Heart left ventricle (tissue), 13 donors: ENCODE results near the gene CDC27.

Experiments used
- POLR2A ChIP-seq, 2 donors: fragments of 450-650 bp; IDR thresholded peaks; one replicate each; pipeline ENCODE4 v1.6.1; 2017; ENCODE audit warnings: antibody characterized with exemption in 2 of 2, mild to moderate bottlenecking in 2 of 2, moderate library complexity in 2 of 2
- TF ChIP-seq, protein P1 (sequence below), 12 donors: fragments of 200-600 bp; sonication (generic) in 4 of 12; IDR thresholded peaks; one replicate each; pipeline versions ENCODE4 v1.5.0 to v1.8.0; 2018 to 2022; ENCODE audit warnings: antibody characterized with exemption in 12 of 12, mild to moderate bottlenecking in 5 of 12
- donor health status: ischemic (EF 13 %, LVEDD 7.1; RV severe dilation, severe dysfunction).
- donor health status: DM: no; HTN: yes; CAD: no.
- donor health status: DM: no; HTN: no; CAD: no.
- donor health status: ischemic (EF 25% LVEDD 6.9; RV normal size, moderate dysfunction).
- donor health status: ischemic (EF 25% LVEDD 5.7; RV mildly dilated, moderate dysfunction).
- donor health status: ischemic (EF 35%, LVEDD 5.7; RV mildly dilated, moderate dysfunction).
- donor health status: nonischemic (EF 11% LVEDD 7.7; RV severe dilation, severe dysfunction).
- donor health status: DM: yes; HTN: yes; CAD: no.
- donor health status: PGD.
- donor health status: ischemic (EF 29% LVEDD 5.4; RV normal size, mild dysfunction).
- donor health status: nonischemic (EF 23%, LVEDD 6.1; RV moderate dilation, normal function).

DNA sequence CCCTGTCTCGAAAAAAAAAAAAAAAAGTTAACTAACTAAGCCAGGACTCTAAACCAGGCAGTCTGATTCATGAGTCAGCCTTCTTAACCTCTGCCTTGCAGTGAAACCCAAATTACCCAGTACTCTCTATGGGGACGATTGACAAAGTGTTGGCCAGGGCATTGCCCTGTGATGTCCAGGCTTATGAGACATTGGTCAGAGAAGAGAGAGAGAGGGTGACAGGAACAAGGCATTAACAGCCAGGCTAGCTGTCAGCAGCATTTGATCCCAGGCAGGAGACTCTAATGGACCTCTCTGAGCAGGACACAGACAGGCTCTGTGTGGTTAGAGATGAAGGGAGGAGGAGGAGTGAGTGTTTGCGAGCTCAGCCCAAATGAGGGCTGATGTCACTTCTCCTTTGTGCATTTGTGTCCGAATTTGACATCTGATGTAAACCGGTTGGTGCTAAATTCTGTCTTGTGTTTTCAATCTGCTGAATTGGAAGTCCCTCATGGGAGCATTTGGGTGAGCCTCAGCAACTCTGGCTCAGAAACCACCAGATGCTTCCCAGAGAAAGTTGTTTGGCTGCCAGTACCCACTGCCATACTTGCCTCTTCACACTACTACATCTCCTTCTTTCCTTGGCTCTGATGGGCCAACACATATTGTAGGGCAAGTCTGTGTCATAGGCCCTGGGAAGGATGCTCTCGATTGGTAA is 15.8 kb upstream of the CDC27 start:
- TF ChIP-seq, protein P1, sequence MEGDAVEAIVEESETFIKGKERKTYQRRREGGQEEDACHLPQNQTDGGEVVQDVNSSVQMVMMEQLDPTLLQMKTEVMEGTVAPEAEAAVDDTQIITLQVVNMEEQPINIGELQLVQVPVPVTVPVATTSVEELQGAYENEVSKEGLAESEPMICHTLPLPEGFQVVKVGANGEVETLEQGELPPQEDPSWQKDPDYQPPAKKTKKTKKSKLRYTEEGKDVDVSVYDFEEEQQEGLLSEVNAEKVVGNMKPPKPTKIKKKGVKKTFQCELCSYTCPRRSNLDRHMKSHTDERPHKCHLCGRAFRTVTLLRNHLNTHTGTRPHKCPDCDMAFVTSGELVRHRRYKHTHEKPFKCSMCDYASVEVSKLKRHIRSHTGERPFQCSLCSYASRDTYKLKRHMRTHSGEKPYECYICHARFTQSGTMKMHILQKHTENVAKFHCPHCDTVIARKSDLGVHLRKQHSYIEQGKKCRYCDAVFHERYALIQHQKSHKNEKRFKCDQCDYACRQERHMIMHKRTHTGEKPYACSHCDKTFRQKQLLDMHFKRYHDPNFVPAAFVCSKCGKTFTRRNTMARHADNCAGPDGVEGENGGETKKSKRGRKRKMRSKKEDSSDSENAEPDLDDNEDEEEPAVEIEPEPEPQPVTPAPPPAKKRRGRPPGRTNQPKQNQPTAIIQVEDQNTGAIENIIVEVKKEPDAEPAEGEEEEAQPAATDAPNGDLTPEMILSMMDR (IDR thresholded peaks at IDR 0.05) = no peak
- TF ChIP-seq POLR2A (IDR thresholded peaks at IDR 0.05) = no peak
